NAMALWA (cell line): ENCODE data around the gene KCNB1.
"Not testable (repeated sequence)": the region's sequence is repeated elsewhere in the genome, so short reads cannot be mapped to it uniquely, and the experiment has no call there.

Source experiments
- DNase-seq: peaks from one replicate; pipeline ENCODE4 v3.0.0-alpha.2; 2015; ENCODE audit warnings: low spot score

The KCNB1 gene

GRCh38 chr20:49319208-49319809 lies 163.2 kb downstream of the KCNB1 start:
- DNase-seq: no peak

- DNase-seq: no peak
Measured at GRCh38 chr20:49318430-49319207, 163.8 kb downstream of the KCNB1 start.

- DNase-seq: no peak
Measured at GRCh38 chr20:49318091-49318429, 164.4 kb downstream of the KCNB1 start.

- no peak for DNase-seq
Measured at GRCh38 chr20:49316704-49317103, 165.8 kb downstream of the KCNB1 start.

- DNase-seq: no peak
Measured at GRCh38 chr20:49315580-49315979, 166.9 kb downstream of the KCNB1 start.

GRCh38 chr20:49314052-49314451 lies 168.4 kb downstream of the KCNB1 start:
- DNase-seq: not testable (repeated sequence)
